ENCODE data around the gene AMZ1.

DNA sequence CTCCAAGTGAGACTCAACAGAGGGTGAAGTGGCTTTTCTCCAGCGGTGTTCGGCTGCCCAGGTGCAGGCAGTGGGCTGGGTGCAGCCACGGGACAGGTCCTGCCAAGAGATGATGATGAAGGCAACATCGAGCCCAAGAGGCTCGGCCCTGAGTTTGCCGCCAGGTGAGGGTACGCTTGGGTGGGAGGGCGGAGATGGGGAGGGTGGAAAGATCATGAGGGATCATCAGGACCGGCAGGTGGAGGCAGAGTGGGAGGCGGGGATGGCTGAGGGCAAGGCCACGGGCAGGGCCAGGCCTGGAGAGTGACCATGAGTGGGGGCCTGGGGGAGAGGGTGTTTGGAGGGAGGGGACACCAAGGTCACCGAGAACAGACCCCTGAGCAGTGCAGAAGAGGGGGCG, 17.8 kb upstream of the AMZ1 start:
- TF ChIP-seq, protein P1, sequence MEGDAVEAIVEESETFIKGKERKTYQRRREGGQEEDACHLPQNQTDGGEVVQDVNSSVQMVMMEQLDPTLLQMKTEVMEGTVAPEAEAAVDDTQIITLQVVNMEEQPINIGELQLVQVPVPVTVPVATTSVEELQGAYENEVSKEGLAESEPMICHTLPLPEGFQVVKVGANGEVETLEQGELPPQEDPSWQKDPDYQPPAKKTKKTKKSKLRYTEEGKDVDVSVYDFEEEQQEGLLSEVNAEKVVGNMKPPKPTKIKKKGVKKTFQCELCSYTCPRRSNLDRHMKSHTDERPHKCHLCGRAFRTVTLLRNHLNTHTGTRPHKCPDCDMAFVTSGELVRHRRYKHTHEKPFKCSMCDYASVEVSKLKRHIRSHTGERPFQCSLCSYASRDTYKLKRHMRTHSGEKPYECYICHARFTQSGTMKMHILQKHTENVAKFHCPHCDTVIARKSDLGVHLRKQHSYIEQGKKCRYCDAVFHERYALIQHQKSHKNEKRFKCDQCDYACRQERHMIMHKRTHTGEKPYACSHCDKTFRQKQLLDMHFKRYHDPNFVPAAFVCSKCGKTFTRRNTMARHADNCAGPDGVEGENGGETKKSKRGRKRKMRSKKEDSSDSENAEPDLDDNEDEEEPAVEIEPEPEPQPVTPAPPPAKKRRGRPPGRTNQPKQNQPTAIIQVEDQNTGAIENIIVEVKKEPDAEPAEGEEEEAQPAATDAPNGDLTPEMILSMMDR (IDR thresholded peaks at IDR 0.05), result no peak
- TF ChIP-seq ZNF416 (CRISPR knock-in tag; IDR thresholded peaks at IDR 0.05), result no peak
- TF ChIP-seq SP1 (CRISPR knock-in tag; conservative IDR thresholded peaks at IDR 0.05), result no peak
- TF ChIP-seq, protein P2, sequence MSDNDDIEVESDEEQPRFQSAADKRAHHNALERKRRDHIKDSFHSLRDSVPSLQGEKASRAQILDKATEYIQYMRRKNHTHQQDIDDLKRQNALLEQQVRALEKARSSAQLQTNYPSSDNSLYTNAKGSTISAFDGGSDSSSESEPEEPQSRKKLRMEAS (CRISPR knock-in tag; IDR thresholded peaks at IDR 0.05), result no peak
- TF ChIP-seq ETV6 (CRISPR knock-in tag; IDR thresholded peaks at IDR 0.05), result no peak
- TF ChIP-seq NFE2L1 (CRISPR knock-in tag; IDR thresholded peaks at IDR 0.05), result no peak
- TF ChIP-seq SMAD4 (CRISPR knock-in tag; IDR thresholded peaks at IDR 0.05), result no peak
- TF ChIP-seq, protein P3, sequence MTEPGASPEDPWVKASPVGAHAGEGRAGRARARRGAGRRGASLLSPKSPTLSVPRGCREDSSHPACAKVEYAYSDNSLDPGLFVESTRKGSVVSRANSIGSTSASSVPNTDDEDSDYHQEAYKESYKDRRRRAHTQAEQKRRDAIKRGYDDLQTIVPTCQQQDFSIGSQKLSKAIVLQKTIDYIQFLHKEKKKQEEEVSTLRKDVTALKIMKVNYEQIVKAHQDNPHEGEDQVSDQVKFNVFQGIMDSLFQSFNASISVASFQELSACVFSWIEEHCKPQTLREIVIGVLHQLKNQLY (CRISPR knock-in tag; IDR thresholded peaks at IDR 0.05), result no peak
- TF ChIP-seq ZNF263 (CRISPR knock-in tag; IDR thresholded peaks at IDR 0.05; ENCODE audit: low read depth), result no peak
- TF ChIP-seq IRF2 (CRISPR knock-in tag; IDR thresholded peaks at IDR 0.05; ENCODE audit: borderline replicate concordance, low read depth), result no peak
- TF ChIP-seq, protein P4, sequence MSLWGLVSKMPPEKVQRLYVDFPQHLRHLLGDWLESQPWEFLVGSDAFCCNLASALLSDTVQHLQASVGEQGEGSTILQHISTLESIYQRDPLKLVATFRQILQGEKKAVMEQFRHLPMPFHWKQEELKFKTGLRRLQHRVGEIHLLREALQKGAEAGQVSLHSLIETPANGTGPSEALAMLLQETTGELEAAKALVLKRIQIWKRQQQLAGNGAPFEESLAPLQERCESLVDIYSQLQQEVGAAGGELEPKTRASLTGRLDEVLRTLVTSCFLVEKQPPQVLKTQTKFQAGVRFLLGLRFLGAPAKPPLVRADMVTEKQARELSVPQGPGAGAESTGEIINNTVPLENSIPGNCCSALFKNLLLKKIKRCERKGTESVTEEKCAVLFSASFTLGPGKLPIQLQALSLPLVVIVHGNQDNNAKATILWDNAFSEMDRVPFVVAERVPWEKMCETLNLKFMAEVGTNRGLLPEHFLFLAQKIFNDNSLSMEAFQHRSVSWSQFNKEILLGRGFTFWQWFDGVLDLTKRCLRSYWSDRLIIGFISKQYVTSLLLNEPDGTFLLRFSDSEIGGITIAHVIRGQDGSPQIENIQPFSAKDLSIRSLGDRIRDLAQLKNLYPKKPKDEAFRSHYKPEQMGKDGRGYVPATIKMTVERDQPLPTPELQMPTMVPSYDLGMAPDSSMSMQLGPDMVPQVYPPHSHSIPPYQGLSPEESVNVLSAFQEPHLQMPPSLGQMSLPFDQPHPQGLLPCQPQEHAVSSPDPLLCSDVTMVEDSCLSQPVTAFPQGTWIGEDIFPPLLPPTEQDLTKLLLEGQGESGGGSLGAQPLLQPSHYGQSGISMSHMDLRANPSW (CRISPR knock-in tag; conservative IDR thresholded peaks at IDR 0.05; ENCODE audit: low read depth), result no peak
- TF ChIP-seq, protein P5, sequence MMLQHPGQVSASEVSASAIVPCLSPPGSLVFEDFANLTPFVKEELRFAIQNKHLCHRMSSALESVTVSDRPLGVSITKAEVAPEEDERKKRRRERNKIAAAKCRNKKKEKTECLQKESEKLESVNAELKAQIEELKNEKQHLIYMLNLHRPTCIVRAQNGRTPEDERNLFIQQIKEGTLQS (CRISPR knock-in tag; conservative IDR thresholded peaks at IDR 0.05), result no peak
